ENCODE measurements around the gene COMMD10.

The COMMD10 gene

GRCh38 chr5:116084871-116085715, at the start of gene COMMD10:
Gene COMMD10, plus strand, starts transcription at chr5:116085025.
- TF ChIP-seq EZH2 (IDR thresholded peaks at IDR 0.05), result no peak
- peak; percentile 88 for TF ChIP-seq POLR2AphosphoS5 (IDR thresholded peaks at IDR 0.05; ENCODE audit: borderline replicate concordance, low read depth, low read length)
- H3K4me3 ChIP-seq, result peak within 1 kb of the TSS; percentile 82
- H3K9me3 ChIP-seq (ENCODE audit: low read depth, low read length), result no peaks in the 10 kb centered on the region
- H3K9ac ChIP-seq (ENCODE audit: insufficient read length), result peak within 1 kb of the TSS; percentile 88
- H3K36me3 ChIP-seq (ENCODE audit: insufficient read depth, low read length), result no peaks in the 10 kb centered on the region
- peak within 1 kb of the TSS; percentile 53 for H3K27ac ChIP-seq
- DNase-seq (ENCODE audit: low read depth, low spot score), result peak; percentile 56

DNA sequence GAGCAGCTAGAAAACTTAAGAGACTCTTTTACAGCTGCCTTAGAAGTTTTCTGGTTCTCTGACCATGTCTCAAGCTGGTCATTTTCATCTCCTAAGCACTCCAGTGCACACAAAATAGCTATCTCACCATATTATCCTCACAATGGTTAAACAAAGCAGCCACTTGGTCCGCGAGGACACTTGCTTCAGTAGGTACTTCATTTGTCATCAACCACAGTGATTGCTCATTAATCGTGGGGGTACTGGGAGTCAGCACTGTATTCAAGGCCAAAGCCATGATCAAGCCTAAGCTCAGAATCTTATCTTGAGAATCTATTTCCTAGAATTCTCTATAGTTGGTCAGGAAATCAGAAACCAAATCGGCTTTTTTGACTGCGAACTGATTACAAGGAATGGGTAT, 49.7 kb upstream of the COMMD10 start:
- DNase-seq (ENCODE audit: low read depth, low spot score), result no peak
- H3K9ac ChIP-seq (ENCODE audit: insufficient read length), result no peak overlapping the region
- no peak overlapping the region for H3K4me3 ChIP-seq
- H3K27ac ChIP-seq, result no peak overlapping the region
- TF ChIP-seq EZH2 (IDR thresholded peaks at IDR 0.05) (no peak), POLR2AphosphoS5 (IDR thresholded peaks at IDR 0.05; ENCODE audit: borderline replicate concordance, low read depth, low read length) (no peak), FOXP2 (optimal IDR thresholded peaks at IDR 0.05; ENCODE audit: control extremely low read depth, extremely low read length, insufficient read depth) (no peak)
- H3K36me3 ChIP-seq (ENCODE audit: insufficient read depth, low read length), result no peaks in the 10 kb centered on the region
- no peaks in the 10 kb centered on the region for H3K9me3 ChIP-seq (ENCODE audit: low read depth, low read length)

DNA sequence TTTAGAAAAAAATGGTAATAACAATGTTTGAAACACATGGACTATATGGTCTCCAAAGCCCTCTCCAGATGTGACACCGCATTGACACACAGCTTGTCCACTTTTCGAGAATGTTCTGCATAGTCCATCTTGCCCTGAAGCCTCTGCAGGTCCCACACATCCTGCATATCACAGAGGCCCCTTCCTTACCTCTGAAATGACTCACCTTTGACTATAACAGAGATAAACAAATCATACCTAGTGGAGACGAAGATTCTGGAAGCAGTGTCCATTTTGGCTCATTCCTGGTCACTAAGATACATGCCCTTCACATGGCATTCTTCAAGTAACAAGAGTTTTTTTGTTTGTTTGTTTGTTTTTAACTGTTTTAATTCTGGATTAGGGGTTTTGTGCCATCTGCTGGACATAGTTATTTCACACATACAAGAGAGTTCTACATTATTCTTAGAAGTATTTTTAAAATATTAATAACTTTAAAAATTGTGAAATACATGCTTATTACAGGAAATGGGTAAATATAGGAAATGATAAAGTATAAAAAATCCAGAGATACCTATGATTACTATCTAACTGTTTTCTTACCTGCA, 47.5 kb upstream of the COMMD10 start:
- H3K4me3 ChIP-seq, result no peak overlapping the region
- no peaks in the 10 kb centered on the region for H3K36me3 ChIP-seq (ENCODE audit: insufficient read depth, low read length)
- H3K9ac ChIP-seq (ENCODE audit: insufficient read length), result no peak overlapping the region
- DNase-seq (ENCODE audit: low read depth, low spot score), result no peak
- no peak for TF ChIP-seq FOXP2 (optimal IDR thresholded peaks at IDR 0.05; ENCODE audit: control extremely low read depth, extremely low read length, insufficient read depth)
- no peak for TF ChIP-seq POLR2AphosphoS5 (IDR thresholded peaks at IDR 0.05; ENCODE audit: borderline replicate concordance, low read depth, low read length)
- no peaks in the 10 kb centered on the region for H3K9me3 ChIP-seq (ENCODE audit: low read depth, low read length)
- no peak overlapping the region for H3K27ac ChIP-seq

DNA sequence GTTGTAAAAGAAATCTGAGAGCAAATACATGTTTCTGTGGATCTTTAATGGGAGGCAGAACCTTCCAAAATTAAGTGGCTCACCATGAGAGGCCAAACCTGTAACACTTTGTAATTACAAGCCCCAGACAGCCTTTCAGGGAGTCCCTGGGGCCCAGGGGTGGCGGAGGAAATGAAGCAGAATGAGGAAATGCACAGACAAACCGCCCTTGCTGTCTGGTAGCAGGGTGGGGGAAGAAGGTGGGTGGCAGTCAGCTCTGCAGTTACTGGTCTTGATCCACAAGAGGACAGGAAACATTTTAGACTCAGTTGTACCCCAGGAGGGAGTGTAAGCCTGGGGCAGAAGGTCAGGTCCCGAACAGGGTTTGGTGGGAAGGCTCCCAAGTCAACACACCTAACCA, 46.0 kb upstream of the COMMD10 start:
- H3K9ac ChIP-seq (ENCODE audit: insufficient read length), result no peak overlapping the region
- DNase-seq (ENCODE audit: low read depth, low spot score), result no peak
- no peak overlapping the region for H3K27ac ChIP-seq
- no peak overlapping the region for H3K4me3 ChIP-seq
- no peaks in the 10 kb centered on the region for H3K36me3 ChIP-seq (ENCODE audit: insufficient read depth, low read length)
- H3K9me3 ChIP-seq (ENCODE audit: low read depth, low read length), result no peaks in the 10 kb centered on the region
- no peak for TF ChIP-seq POLR2AphosphoS5 (IDR thresholded peaks at IDR 0.05; ENCODE audit: borderline replicate concordance, low read depth, low read length)
- TF ChIP-seq EZH2 (IDR thresholded peaks at IDR 0.05), result no peak
- no peak for TF ChIP-seq FOXP2 (optimal IDR thresholded peaks at IDR 0.05; ENCODE audit: control extremely low read depth, extremely low read length, insufficient read depth)

- Histone ChIP-seq H3K36me3 (ENCODE audit: insufficient read depth, low read length) (no peaks in the 10 kb centered on the region), H3K27ac (no peak overlapping the region), H3K9me3 (ENCODE audit: low read depth, low read length) (no peaks in the 10 kb centered on the region), H3K9ac (ENCODE audit: insufficient read length) (no peak overlapping the region), H3K4me3 (no peak overlapping the region)
- TF ChIP-seq FOXP2 (optimal IDR thresholded peaks at IDR 0.05; ENCODE audit: control extremely low read depth, extremely low read length, insufficient read depth), result no peak
- DNase-seq (ENCODE audit: low read depth, low spot score), result no peak
Measured at GRCh38 chr5:116042375-116042774, 42.5 kb upstream of the COMMD10 start.

DNA sequence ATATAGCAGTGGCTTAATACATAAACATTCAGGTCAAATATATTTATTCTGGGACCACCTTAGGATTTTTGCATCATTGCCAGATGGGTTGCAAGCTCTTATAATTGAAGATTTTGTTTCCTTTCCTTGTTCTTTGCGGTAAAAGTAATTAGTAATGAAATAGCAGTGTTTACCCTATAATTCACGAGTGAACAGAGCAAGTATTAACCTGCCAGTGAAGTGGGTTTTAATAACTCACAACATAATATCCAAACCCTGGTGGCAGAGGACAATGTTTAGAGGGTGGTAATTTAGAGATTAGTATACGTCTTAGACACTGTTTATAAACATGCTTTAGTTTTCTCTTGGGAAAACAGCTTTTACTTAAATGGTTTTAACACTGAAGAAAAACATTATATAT, 40.8 kb upstream of the COMMD10 start:
- no peak for TF ChIP-seq POLR2AphosphoS5 (IDR thresholded peaks at IDR 0.05; ENCODE audit: borderline replicate concordance, low read depth, low read length)
- no peak for TF ChIP-seq FOXP2 (optimal IDR thresholded peaks at IDR 0.05; ENCODE audit: control extremely low read depth, extremely low read length, insufficient read depth)
- TF ChIP-seq EZH2 (IDR thresholded peaks at IDR 0.05), result no peak
- DNase-seq (ENCODE audit: low read depth, low spot score), result no peak
- H3K27ac ChIP-seq, result no peak overlapping the region
- no peak overlapping the region for H3K4me3 ChIP-seq
- H3K36me3 ChIP-seq (ENCODE audit: insufficient read depth, low read length), result no peaks in the 10 kb centered on the region
- H3K9ac ChIP-seq (ENCODE audit: insufficient read length), result no peak overlapping the region
- H3K9me3 ChIP-seq (ENCODE audit: low read depth, low read length), result no peaks in the 10 kb centered on the region

GRCh38 chr5:116045821-116046220, 39.0 kb upstream of the COMMD10 start:
- H3K36me3 ChIP-seq (ENCODE audit: insufficient read depth, low read length), result no peaks in the 10 kb centered on the region
- no peak for DNase-seq (ENCODE audit: low read depth, low spot score)
- H3K9me3 ChIP-seq (ENCODE audit: low read depth, low read length), result no peaks in the 10 kb centered on the region
- no peak overlapping the region for H3K27ac ChIP-seq
- H3K4me3 ChIP-seq, result no peak overlapping the region
- no peak overlapping the region for H3K9ac ChIP-seq (ENCODE audit: insufficient read length)
- TF ChIP-seq EZH2 (IDR thresholded peaks at IDR 0.05) (no peak), FOXP2 (optimal IDR thresholded peaks at IDR 0.05; ENCODE audit: control extremely low read depth, extremely low read length, insufficient read depth) (no peak), POLR2AphosphoS5 (IDR thresholded peaks at IDR 0.05; ENCODE audit: borderline replicate concordance, low read depth, low read length) (no peak)

GRCh38 chr5:116046261-116046660, 38.6 kb upstream of the COMMD10 start:
- H3K27ac ChIP-seq, result no peak overlapping the region
- no peaks in the 10 kb centered on the region for H3K9me3 ChIP-seq (ENCODE audit: low read depth, low read length)
- H3K36me3 ChIP-seq (ENCODE audit: insufficient read depth, low read length), result no peaks in the 10 kb centered on the region
- no peak overlapping the region for H3K4me3 ChIP-seq
- H3K9ac ChIP-seq (ENCODE audit: insufficient read length), result no peak overlapping the region
- TF ChIP-seq POLR2AphosphoS5 (IDR thresholded peaks at IDR 0.05; ENCODE audit: borderline replicate concordance, low read depth, low read length) (no peak), EZH2 (IDR thresholded peaks at IDR 0.05) (no peak), FOXP2 (optimal IDR thresholded peaks at IDR 0.05; ENCODE audit: control extremely low read depth, extremely low read length, insufficient read depth) (no peak)
- DNase-seq (ENCODE audit: low read depth, low spot score), result no peak
